Endodermal cell (in vitro differentiated cells): ENCODE data around the gene ECHDC1. TPM values are rescaled to one million over a fixed set of nuclear protein-coding genes. Genes with fewer than 3 reads are reported as not detected.
A peak's percentile ranks its signal among the peaks of the same experiment; 100 is the strongest.

Experiments used
- DNase-seq: peaks from one replicate; pipeline ENCODE4 v3.0.0-alpha.2; 2017
- H3K27ac ChIP-seq: 2 replicates; pipeline ENCODE4 v1.5.1; 2013; ENCODE audit warnings: mild to moderate bottlenecking, low read depth, low read length, moderate library complexity
- H3K27me3 ChIP-seq: 2 replicates; pipeline ENCODE4 v1.6.1; 2013; ENCODE audit warnings: mild to moderate bottlenecking, low read length, moderate library complexity; ENCODE audit not compliant: insufficient read depth, control insufficient read depth, poor library complexity, severe bottlenecking
- H3K36me3 ChIP-seq: 2 replicates; pipeline ENCODE4 v1.7.0; 2013; ENCODE audit warnings: mild to moderate bottlenecking, low read length, moderate library complexity; ENCODE audit not compliant: control insufficient read depth, insufficient read depth
- H3K4me1 ChIP-seq: one replicate; pipeline ENCODE4 v1.7.0; 2013; ENCODE audit warnings: low read length; ENCODE audit not compliant: control insufficient read depth, insufficient read depth
- H3K4me3 ChIP-seq: 2 replicates; pipeline ENCODE4 v1.5.1; 2013; ENCODE audit warnings: mild to moderate bottlenecking, low read length, moderate library complexity
- H3K9ac ChIP-seq: 2 replicates; pipeline ENCODE4 v1.6.1; 2013; ENCODE audit warnings: mild to moderate bottlenecking, low read length, moderate library complexity; ENCODE audit not compliant: poor library complexity, severe bottlenecking; ENCODE audit errors: extremely low read depth
- H3K9me3 ChIP-seq: 2 replicates; pipeline ENCODE4 v1.6.1; 2013; ENCODE audit warnings: mild to moderate bottlenecking, low read length, moderate library complexity; ENCODE audit not compliant: control insufficient read depth
- H3K27ac Mint-ChIP-seq: 2 replicates; pipeline ENCODE4 v1.8.0; 2020; ENCODE audit warnings: mixed read lengths
- H3K27me3 Mint-ChIP-seq: 2 replicates; pipeline ENCODE4 v1.8.0; 2021; ENCODE audit warnings: mild to moderate bottlenecking, mixed read lengths; ENCODE audit not compliant: insufficient read depth
- H3K36me3 Mint-ChIP-seq: 2 replicates; pipeline ENCODE4 v1.8.0; 2020; ENCODE audit warnings: low read depth, mixed read lengths
- H3K4me1 Mint-ChIP-seq: 2 replicates; pipeline ENCODE4 v1.8.0; 2020; ENCODE audit warnings: mixed read lengths
- H3K4me3 Mint-ChIP-seq: 2 replicates; pipeline ENCODE4 v1.8.0; 2020; ENCODE audit warnings: mild to moderate bottlenecking, moderate library complexity, mixed read lengths
- H3K9me3 Mint-ChIP-seq: 2 replicates; pipeline ENCODE4 v1.8.0; 2020; ENCODE audit warnings: mild to moderate bottlenecking, mixed read lengths
- WGBS, 2 experiments: methylation state at CpG; one replicate each; pipeline versions ENCODE4 v1.1.5 to v1.1.7; 2013; ENCODE audit warnings: missing lambda C conversion rate in 2 of 2, mixed read lengths in 1 of 2; ENCODE audit not compliant: insufficient coverage in 1 of 2, insufficient read length in 1 of 2; 5-methylcytosine and 5-hydroxymethylcytosine counted together
- total RNA-seq, 2 donors: library from RNA; stranded (reverse); fragmentation: NEBNext Ultra II Directional in 1 of 2; extraction: Animal tissue kit (Norgen Biotek cat#: 25700) in 1 of 2; gene quantifications; 2 replicates in 1 of 2; 3 replicates in 1 of 2; pipeline ENCODE4 v1.2.1, GENCODE V29; 2021
- TF ChIP-seq, protein P1 (sequence below): fragments of 200-600 bp; sonication (generic); conservative IDR thresholded peaks from 2 replicates; pipeline ENCODE4 v1.5.0; 2021; ENCODE audit warnings: antibody characterized with exemption, mild to moderate bottlenecking

The ECHDC1 gene
- total RNA-seq, 2 donors from 2014 or later, result 45.5 to 58.2 TPM

DNA sequence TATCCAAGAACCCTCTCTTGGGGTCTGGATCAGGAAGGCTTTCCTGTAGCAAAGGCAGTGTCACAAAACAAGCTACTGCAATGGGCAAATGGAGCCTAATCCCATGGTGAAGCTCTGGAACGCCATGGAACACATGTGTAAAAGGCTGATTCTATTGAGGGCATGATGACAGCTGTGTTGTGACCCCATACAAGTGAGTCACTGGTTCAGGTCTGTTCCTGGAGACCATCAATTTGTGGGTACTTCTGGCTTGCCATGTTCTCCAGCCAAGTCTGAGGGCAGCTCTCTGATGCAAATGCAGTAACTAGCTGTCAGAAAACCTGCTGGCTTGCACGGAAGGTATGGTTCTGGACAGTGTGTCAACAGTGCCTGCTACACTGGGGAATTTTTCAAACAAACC is 33.3 kb upstream of the ECHDC1 start:
- Mint-ChIP-seq H3K27me3 (no peaks in the 10 kb centered on the region), H3K4me3 (no peak overlapping the region), H3K36me3 (peaks cover 5% of the 10 kb centered on the region), H3K4me1 (no peaks in the 10 kb centered on the region), H3K9me3 (peaks cover 9% of the 10 kb centered on the region), H3K27ac (no peak overlapping the region)
- no peaks in the 10 kb centered on the region for H3K36me3 ChIP-seq
- H3K4me1 ChIP-seq, result no peaks in the 10 kb centered on the region
- H3K9me3 ChIP-seq, result no peaks in the 10 kb centered on the region
- TF ChIP-seq, protein P1, sequence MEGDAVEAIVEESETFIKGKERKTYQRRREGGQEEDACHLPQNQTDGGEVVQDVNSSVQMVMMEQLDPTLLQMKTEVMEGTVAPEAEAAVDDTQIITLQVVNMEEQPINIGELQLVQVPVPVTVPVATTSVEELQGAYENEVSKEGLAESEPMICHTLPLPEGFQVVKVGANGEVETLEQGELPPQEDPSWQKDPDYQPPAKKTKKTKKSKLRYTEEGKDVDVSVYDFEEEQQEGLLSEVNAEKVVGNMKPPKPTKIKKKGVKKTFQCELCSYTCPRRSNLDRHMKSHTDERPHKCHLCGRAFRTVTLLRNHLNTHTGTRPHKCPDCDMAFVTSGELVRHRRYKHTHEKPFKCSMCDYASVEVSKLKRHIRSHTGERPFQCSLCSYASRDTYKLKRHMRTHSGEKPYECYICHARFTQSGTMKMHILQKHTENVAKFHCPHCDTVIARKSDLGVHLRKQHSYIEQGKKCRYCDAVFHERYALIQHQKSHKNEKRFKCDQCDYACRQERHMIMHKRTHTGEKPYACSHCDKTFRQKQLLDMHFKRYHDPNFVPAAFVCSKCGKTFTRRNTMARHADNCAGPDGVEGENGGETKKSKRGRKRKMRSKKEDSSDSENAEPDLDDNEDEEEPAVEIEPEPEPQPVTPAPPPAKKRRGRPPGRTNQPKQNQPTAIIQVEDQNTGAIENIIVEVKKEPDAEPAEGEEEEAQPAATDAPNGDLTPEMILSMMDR, result no peak
- 93 to 100% methylated on average over 1 to 2 of the region's 2 CpGs for WGBS, 2 experiments
- H3K9ac ChIP-seq, result no peak overlapping the region
- no peaks in the 10 kb centered on the region for H3K27me3 ChIP-seq
- DNase-seq, result no peak
- H3K27ac ChIP-seq, result no peak overlapping the region
- H3K4me3 ChIP-seq, result no peak overlapping the region

DNA sequence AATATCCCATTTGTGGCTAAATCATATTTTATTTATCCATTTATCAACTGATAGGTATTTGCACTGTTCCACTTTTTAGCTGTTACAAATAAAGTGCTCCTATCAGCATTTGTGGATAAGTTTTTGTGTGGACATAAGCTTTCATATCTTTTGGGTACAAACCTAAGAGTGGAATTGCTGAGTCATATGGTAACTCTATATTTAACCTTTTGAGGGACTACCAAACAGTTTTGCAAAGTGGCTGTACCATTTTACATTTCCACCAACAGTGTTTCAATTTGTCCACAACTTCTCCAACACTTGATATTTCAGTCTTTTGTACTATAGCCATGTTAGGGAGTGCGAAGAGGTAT is 23.6 kb upstream of the ECHDC1 start:
- H3K4me3 ChIP-seq, result no peak overlapping the region
- no peak overlapping the region for H3K9ac ChIP-seq
- no peaks in the 10 kb centered on the region for H3K4me1 ChIP-seq
- no peaks in the 10 kb centered on the region for H3K36me3 ChIP-seq
- Mint-ChIP-seq H3K9me3 (peaks cover 5% of the 10 kb centered on the region), H3K4me1 (no peaks in the 10 kb centered on the region), H3K4me3 (no peak overlapping the region), H3K36me3 (no peaks in the 10 kb centered on the region), H3K27ac (no peak overlapping the region), H3K27me3 (no peaks in the 10 kb centered on the region)
- DNase-seq, result no peak
- 100% methylated on average over 1 of the region's 1 CpG; no CpG with 5 or more reads in 1 of the 2 experiments for WGBS, 2 experiments
- TF ChIP-seq, protein P1, result no peak
- H3K9me3 ChIP-seq, result no peaks in the 10 kb centered on the region
- no peaks in the 10 kb centered on the region for H3K27me3 ChIP-seq
- H3K27ac ChIP-seq, result no peak overlapping the region

DNA sequence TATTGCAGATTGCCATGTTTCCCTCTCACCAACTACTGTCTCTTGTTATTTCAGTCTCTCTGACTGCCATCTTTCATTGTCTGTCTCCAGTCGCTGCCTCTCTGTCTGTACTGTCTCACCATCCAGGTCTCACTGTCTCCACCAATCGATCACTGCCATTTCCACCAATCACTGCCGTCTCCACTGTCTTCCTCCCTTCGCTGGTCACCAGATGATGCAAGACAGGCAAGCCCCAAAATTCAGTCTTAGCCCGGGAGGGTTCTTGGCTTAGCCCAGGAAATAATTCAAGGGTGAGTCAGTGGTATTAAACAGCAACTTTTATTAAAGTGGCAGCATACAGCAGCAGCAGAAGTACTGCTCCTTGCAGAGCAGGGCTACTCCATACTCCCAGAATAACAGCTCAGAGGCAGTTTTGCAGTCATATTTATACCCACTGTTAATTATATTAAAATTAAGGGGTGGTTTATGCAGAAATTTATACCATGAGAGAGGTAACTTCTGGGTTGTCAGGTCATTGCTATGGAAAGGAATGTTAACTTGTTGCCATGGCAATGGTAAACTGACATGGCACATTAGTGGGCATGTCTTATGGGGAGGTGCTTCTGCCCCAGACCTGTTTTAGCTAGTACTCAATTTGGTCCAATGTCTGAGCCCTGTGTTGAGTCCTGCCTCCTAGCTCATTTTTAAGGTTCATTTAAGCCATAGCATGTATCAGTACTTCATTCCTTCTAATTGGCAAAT is 23.0 kb upstream of the ECHDC1 start:
- Histone ChIP-seq H3K4me1 (no peaks in the 10 kb centered on the region), H3K4me3 (no peak overlapping the region), H3K9me3 (no peaks in the 10 kb centered on the region), H3K9ac (no peak overlapping the region), H3K27me3 (no peaks in the 10 kb centered on the region), H3K36me3 (no peaks in the 10 kb centered on the region), H3K27ac (no peak overlapping the region)
- Mint-ChIP-seq H3K9me3 (peaks cover 4% of the 10 kb centered on the region), H3K27me3 (no peaks in the 10 kb centered on the region), H3K4me3 (no peak overlapping the region), H3K27ac (peak overlapping the region; percentile 16), H3K36me3 (peaks cover 3% of the 10 kb centered on the region), H3K4me1 (no peaks in the 10 kb centered on the region)
- TF ChIP-seq, protein P1, result no peak
- 71 to 86% methylated on average over 1 to 5 of the region's 5 CpGs for WGBS, 2 experiments
- peak; percentile 55 for DNase-seq
